ENCODE measurements around the gene PRKAB1.

GRCh38 chr12:119683413-119683812, 15.5 kb downstream of the PRKAB1 start:
- TF ChIP-seq JUND (IDR thresholded peaks at IDR 0.05), result no peak
- TF ChIP-seq, protein P1, sequence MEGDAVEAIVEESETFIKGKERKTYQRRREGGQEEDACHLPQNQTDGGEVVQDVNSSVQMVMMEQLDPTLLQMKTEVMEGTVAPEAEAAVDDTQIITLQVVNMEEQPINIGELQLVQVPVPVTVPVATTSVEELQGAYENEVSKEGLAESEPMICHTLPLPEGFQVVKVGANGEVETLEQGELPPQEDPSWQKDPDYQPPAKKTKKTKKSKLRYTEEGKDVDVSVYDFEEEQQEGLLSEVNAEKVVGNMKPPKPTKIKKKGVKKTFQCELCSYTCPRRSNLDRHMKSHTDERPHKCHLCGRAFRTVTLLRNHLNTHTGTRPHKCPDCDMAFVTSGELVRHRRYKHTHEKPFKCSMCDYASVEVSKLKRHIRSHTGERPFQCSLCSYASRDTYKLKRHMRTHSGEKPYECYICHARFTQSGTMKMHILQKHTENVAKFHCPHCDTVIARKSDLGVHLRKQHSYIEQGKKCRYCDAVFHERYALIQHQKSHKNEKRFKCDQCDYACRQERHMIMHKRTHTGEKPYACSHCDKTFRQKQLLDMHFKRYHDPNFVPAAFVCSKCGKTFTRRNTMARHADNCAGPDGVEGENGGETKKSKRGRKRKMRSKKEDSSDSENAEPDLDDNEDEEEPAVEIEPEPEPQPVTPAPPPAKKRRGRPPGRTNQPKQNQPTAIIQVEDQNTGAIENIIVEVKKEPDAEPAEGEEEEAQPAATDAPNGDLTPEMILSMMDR (IDR thresholded peaks at IDR 0.05 in 2 of 3, conservative IDR thresholded peaks at IDR 0.05 in 1 of 3; ENCODE audit: borderline replicate concordance in 1 of 3, insufficient read depth in 1 of 3, low read depth in 2 of 3, low read length in 2 of 3), result no peak
- no peak for TF ChIP-seq EGR1 (IDR thresholded peaks at IDR 0.05; ENCODE audit: low read depth)
- TF ChIP-seq, protein P2, sequence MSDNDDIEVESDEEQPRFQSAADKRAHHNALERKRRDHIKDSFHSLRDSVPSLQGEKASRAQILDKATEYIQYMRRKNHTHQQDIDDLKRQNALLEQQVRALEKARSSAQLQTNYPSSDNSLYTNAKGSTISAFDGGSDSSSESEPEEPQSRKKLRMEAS (IDR thresholded peaks at IDR 0.05), result no peak
- TF ChIP-seq POLR2A (IDR thresholded peaks at IDR 0.05; ENCODE audit: borderline replicate concordance, extremely low read depth, insufficient read depth, insufficient read length), result no peak
- TF ChIP-seq ZFX (IDR thresholded peaks at IDR 0.05), result no peak
- TF ChIP-seq CBX3 (IDR thresholded peaks at IDR 0.05; ENCODE audit: low read depth), result no peak
- no peak for TF ChIP-seq CEBPB (IDR thresholded peaks at IDR 0.05; ENCODE audit: low read depth)
- TF ChIP-seq POLR2AphosphoS5 (IDR thresholded peaks at IDR 0.05; ENCODE audit: low read depth, low read length), result no peak
- no peak for TF ChIP-seq YY1 (IDR thresholded peaks at IDR 0.05; ENCODE audit: extremely low read depth, insufficient replicate concordance, low read depth, low read length)

All from HCT116 (cell line).